ENCODE measurements around the gene SHANK1.

SHANK1 gene

DNA sequence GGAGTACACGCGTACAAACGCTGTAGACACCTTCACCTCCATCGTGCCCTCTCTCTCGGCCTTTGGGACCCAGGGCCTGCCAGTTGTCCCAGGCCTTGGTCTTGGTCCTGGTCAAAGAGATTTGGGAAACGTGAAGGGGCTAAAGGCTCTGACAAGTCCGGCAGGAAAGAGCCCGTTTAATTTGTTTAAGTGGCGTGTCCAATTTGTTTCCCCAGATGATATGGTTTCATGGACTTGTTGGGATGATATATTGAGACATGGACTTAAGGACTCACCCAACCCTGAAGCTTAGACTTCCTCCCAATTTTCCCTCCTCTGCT, 6.3 kb upstream of the SHANK1 start:
- Histone ChIP-seq H3K36me3 (ENCODE audit: insufficient read depth, low read length) (no peaks in the 10 kb centered on the region), H3K4me1 (ENCODE audit: insufficient read depth, low read length) (peaks cover 11% of the 10 kb centered on the region), H3K27ac (ENCODE audit: low read depth, low read length) (peak overlapping the region; percentile 61), H3K27me3 (ENCODE audit: control insufficient read depth in 1 of 2, insufficient read depth in 2 of 2, low read length in 2 of 2) (peaks cover 4 to 32% of the 10 kb centered on the region in 2 donors), H3K9me3 (ENCODE audit: low read length) (no peaks in the 10 kb centered on the region), H3K4me3 (ENCODE audit: low read depth in 1 of 2, low read length in 2 of 2) (peak overlapping the region; percentile 38 to 54), H3K9ac (ENCODE audit: low read length) (no peak overlapping the region)

DNA sequence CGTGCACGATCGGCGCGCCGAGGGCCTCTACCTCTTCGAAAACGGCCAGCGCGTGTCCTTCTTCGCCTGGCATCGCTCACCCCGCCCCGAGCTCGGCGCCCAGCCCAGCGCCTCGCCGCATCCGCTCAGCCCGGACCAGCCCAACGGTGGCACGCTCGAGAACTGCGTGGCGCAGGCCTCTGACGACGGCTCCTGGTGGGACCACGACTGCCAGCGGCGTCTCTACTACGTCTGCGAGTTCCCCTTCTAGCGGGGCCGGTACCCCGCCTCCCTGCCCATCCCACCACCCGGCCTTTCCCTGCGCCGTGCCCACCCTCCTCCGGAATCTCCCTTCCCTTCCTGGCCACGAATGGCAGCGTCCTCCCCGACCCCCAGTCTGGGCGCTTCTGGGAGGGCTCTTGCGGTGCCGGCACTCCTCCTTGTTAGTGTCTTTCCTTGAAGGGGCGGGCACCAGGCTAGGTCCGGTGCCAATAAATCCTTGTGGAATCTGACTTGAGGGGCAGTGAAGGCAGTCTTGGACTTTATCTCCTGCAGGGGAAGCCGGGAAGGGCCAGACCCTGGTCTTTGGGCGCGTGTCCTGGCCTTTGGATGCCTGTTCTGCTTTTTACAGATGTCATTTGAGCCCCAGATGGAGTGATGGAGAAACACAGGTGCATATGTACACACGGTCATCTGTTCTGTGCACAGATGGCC, 5.8 kb upstream of the SHANK1 start:
- peaks cover 11% of the 10 kb centered on the region for H3K4me1 ChIP-seq (ENCODE audit: insufficient read depth, low read length)
- H3K36me3 ChIP-seq (ENCODE audit: insufficient read depth, low read length), result no peaks in the 10 kb centered on the region
- H3K27ac ChIP-seq (ENCODE audit: low read depth, low read length), result peak overlapping the region; percentile 61

GRCh38 chr19:50724522-50725217, 5.1 kb upstream of the SHANK1 start:
- Histone ChIP-seq H3K9ac (ENCODE audit: low read length) (no peak overlapping the region), H3K9me3 (ENCODE audit: low read length) (no peaks in the 10 kb centered on the region), H3K27me3 (ENCODE audit: control insufficient read depth in 1 of 2, insufficient read depth in 2 of 2, low read length in 2 of 2) (peaks cover 4 to 32% of the 10 kb centered on the region in 2 donors)

More for the DNA sequence above, 5.8 kb upstream of the SHANK1 start:
- Histone ChIP-seq H3K9ac (ENCODE audit: low read length) (no peak overlapping the region), H3K9me3 (ENCODE audit: low read length) (no peaks in the 10 kb centered on the region), H3K27me3 (ENCODE audit: control insufficient read depth in 1 of 2, insufficient read depth in 2 of 2, low read length in 2 of 2) (peaks cover 4 to 32% of the 10 kb centered on the region in 2 donors), H3K4me3 (ENCODE audit: low read depth in 1 of 2, low read length in 2 of 2) (peak overlapping the region; percentile 38 to 54)

GRCh38 chr19:50723735-50724521, 4.3 kb upstream of the SHANK1 start:
- Histone ChIP-seq H3K4me3 (ENCODE audit: low read depth in 1 of 2, low read length in 2 of 2) (peak overlapping the region; percentile 47 to 54), H3K36me3 (ENCODE audit: insufficient read depth, low read length) (no peaks in the 10 kb centered on the region), H3K27ac (ENCODE audit: low read depth, low read length) (peak overlapping the region; percentile 3), H3K9me3 (ENCODE audit: low read length) (no peaks in the 10 kb centered on the region), H3K27me3 (ENCODE audit: control insufficient read depth in 1 of 2, insufficient read depth in 2 of 2, low read length in 2 of 2) (peaks cover 4 to 35% of the 10 kb centered on the region in 2 donors), H3K4me1 (ENCODE audit: insufficient read depth, low read length) (peaks cover 11% of the 10 kb centered on the region), H3K9ac (ENCODE audit: low read length) (peak overlapping the region; percentile 27)

More at GRCh38 chr19:50724522-50725217, 5.1 kb upstream of the SHANK1 start:
- Histone ChIP-seq H3K4me3 (ENCODE audit: low read depth in 1 of 2, low read length in 2 of 2) (peak overlapping the region; percentile 47 to 54), H3K36me3 (ENCODE audit: insufficient read depth, low read length) (no peaks in the 10 kb centered on the region), H3K27ac (ENCODE audit: low read depth, low read length) (peak overlapping the region; percentile 61), H3K4me1 (ENCODE audit: insufficient read depth, low read length) (peaks cover 11% of the 10 kb centered on the region)

- Histone ChIP-seq H3K9me3 (ENCODE audit: low read length) (no peaks in the 10 kb centered on the region), H3K36me3 (ENCODE audit: insufficient read depth, low read length) (no peaks in the 10 kb centered on the region), H3K4me1 (ENCODE audit: insufficient read depth, low read length) (peaks cover 11% of the 10 kb centered on the region), H3K27ac (ENCODE audit: low read depth, low read length) (peak within 1 kb of the TSS; percentile 16), H3K27me3 (ENCODE audit: control insufficient read depth in 1 of 2, insufficient read depth in 2 of 2, low read length in 2 of 2) (peaks cover 2 to 38% of the 10 kb centered on the region in 2 donors), H3K4me3 (ENCODE audit: low read depth in 1 of 2, low read length in 2 of 2) (peak within 1 kb of the TSS; percentile 47 to 54), H3K9ac (ENCODE audit: low read length) (peak within 1 kb of the TSS; percentile 27)
These were observed 3.5 kb upstream of the SHANK1 start, which contains the start of gene CLEC11A for GRCh38 chr19:50723069-50723468. CLEC11A (plus strand) TSS chr19:50723364; CDS start chr19:50723526, 162 bp downstream.

- Histone ChIP-seq H3K27me3 (ENCODE audit: control insufficient read depth in 1 of 2, insufficient read depth in 2 of 2, low read length in 2 of 2) (peaks cover 4 to 38% of the 10 kb centered on the region in 2 donors), H3K4me1 (ENCODE audit: insufficient read depth, low read length) (peaks cover 11% of the 10 kb centered on the region), H3K9me3 (ENCODE audit: low read length) (no peaks in the 10 kb centered on the region), H3K27ac (ENCODE audit: low read depth, low read length) (peak overlapping the region; percentile 16), H3K4me3 (ENCODE audit: low read depth in 1 of 2, low read length in 2 of 2) (no peak overlapping the region), H3K36me3 (ENCODE audit: insufficient read depth, low read length) (no peaks in the 10 kb centered on the region), H3K9ac (ENCODE audit: low read length) (no peak overlapping the region)
These were observed 2.8 kb upstream of the SHANK1 start for GRCh38 chr19:50722201-50723013.

DNA sequence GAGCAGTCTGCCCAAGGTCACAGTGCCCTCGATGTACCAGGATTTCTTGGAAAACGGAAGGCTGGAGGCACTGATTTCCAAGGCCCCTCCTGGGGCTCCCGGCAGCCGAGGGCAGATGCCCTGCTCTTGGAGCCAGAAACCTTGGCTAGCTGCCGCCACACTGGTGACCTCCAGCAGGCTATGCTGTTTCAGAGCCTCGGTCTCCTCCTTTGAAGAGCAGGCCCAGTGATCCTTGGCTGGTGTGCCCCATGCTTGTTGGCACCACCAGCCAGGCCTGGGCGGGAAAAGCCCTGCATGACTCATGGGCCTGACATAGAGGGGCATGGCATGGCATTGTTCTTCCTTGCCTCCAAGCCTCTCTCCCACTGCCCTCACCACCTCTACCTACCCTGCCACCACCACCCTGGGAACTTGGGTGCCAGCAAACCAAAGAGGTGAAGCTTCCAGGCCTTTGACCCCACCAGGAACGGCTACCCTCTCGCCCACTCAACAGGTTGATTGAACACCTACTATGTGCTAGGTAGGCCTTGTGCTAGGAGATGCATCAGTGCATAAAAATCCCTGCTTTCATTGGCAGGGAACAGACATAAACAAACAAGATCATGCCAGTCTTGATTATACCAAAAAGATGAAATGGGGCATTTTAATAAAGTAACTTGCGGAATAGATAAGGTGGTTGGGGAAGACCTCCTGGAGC, 2.0 kb upstream of the SHANK1 start:
- Histone ChIP-seq H3K9ac (ENCODE audit: low read length) (no peak overlapping the region), H3K36me3 (ENCODE audit: insufficient read depth, low read length) (no peaks in the 10 kb centered on the region), H3K4me3 (ENCODE audit: low read depth in 1 of 2, low read length in 2 of 2) (no peak overlapping the region), H3K9me3 (ENCODE audit: low read length) (no peaks in the 10 kb centered on the region), H3K27me3 (ENCODE audit: control insufficient read depth in 1 of 2, insufficient read depth in 2 of 2, low read length in 2 of 2) (peaks cover 6 to 46% of the 10 kb centered on the region in 2 donors), H3K4me1 (ENCODE audit: insufficient read depth, low read length) (peaks cover 11% of the 10 kb centered on the region), H3K27ac (ENCODE audit: low read depth, low read length) (no peak overlapping the region)

GRCh38 chr19:50720921-50721381, 1.3 kb upstream of the SHANK1 start:
- Histone ChIP-seq H3K36me3 (ENCODE audit: insufficient read depth, low read length) (no peaks in the 10 kb centered on the region), H3K4me3 (ENCODE audit: low read depth in 1 of 2, low read length in 2 of 2) (no peak overlapping the region), H3K9me3 (ENCODE audit: low read length) (no peaks in the 10 kb centered on the region), H3K9ac (ENCODE audit: low read length) (no peak overlapping the region), H3K27me3 (ENCODE audit: control insufficient read depth in 1 of 2, insufficient read depth in 2 of 2, low read length in 2 of 2) (peaks cover 6 to 50% of the 10 kb centered on the region in 2 donors), H3K27ac (ENCODE audit: low read depth, low read length) (no peak overlapping the region), H3K4me1 (ENCODE audit: insufficient read depth, low read length) (peaks cover 10% of the 10 kb centered on the region)

GRCh38 chr19:50720181-50720920, 749 bp upstream of the SHANK1 start:
- H3K4me1 ChIP-seq (ENCODE audit: insufficient read depth, low read length), result peaks cover 4% of the 10 kb centered on the region
- H3K36me3 ChIP-seq (ENCODE audit: insufficient read depth, low read length), result no peaks in the 10 kb centered on the region
- no peak overlapping the region for H3K27ac ChIP-seq (ENCODE audit: low read depth, low read length)
- H3K27me3 ChIP-seq (ENCODE audit: control insufficient read depth in 1 of 2, insufficient read depth in 2 of 2, low read length in 2 of 2), result peaks cover 6 to 50% of the 10 kb centered on the region in 2 donors
- H3K9ac ChIP-seq (ENCODE audit: low read length), result no peak overlapping the region
- H3K9me3 ChIP-seq (ENCODE audit: low read length), result no peaks in the 10 kb centered on the region
- H3K4me3 ChIP-seq (ENCODE audit: low read depth in 1 of 2, low read length in 2 of 2), result no peak overlapping the region

DNA sequence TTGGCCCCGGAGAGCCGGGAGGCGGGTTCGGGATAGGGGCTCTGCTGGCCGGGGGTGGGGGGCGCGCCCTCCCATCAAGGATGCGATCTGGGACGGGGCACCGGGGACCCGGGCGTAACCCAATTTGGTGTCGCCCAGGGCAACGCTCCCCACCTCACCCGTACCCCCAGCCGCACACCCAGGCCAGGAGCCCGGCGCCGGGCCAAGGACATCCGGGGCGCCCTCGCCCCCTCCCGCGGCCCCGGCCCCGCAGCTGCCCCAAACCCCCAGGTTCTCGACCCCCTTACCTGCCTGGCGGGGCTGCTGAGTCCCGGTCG, 525 bp downstream of the SHANK1 start:
- no peaks in the 10 kb centered on the region for H3K36me3 ChIP-seq (ENCODE audit: insufficient read depth, low read length)
- H3K9me3 ChIP-seq (ENCODE audit: low read length), result no peaks in the 10 kb centered on the region
- no peaks in the 10 kb centered on the region for H3K4me1 ChIP-seq (ENCODE audit: insufficient read depth, low read length)
- H3K27me3 ChIP-seq (ENCODE audit: control insufficient read depth in 1 of 2, insufficient read depth in 2 of 2, low read length in 2 of 2), result peaks cover 6 to 48% of the 10 kb centered on the region in 2 donors
- H3K9ac ChIP-seq (ENCODE audit: low read length), result no peak overlapping the region
- no peak overlapping the region for H3K4me3 ChIP-seq (ENCODE audit: low read depth in 1 of 2, low read length in 2 of 2)
- no peak overlapping the region for H3K27ac ChIP-seq (ENCODE audit: low read depth, low read length)
